DMS79 (cell line): ENCODE measurements around the gene PALS2.

Experiments
- DNase-seq: peaks from one replicate; lab custom pipeline; 2025; lab: John Stamatoyannopoulos, UW

The PALS2 gene

DNA sequence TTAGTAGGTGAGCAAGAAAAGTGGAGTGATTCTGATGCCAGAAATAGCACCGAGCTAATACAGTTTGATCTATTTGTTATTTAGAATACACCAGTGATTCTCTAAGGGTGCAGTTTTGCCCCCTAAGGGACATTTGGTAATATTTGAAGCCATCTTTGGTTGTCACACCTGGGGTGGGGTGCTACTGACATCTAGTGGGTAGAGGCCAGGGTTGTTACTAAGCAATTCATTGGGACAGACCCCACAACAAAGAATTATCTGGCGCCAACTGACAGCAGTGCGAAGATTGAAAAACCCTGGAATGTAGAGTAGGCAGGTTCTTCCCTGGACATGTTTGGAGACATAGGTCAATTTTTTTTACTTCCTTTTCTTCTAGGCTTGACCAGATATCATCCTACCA is 14.6 kb downstream of the PALS2 start:
- no peak for DNase-seq

DNA sequence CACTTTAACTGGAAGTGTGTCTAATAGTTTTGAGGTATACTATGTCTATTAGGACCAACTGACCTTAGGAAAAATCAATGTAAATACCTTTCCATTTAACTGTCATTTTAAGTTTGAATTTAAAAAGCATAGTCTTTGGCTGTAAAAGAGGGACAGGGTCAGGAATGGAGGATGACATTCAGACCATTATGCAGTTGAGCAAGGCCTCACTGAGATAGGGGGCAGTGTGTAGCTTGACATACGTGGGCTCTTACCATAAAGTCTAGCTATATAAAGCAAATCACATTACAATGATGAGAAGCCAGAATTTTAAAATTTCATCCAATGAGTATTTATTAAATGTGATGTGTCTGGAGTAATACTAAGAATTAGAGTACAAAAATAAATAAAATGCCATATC is 17.9 kb downstream of the PALS2 start:
- no peak for DNase-seq

DNA sequence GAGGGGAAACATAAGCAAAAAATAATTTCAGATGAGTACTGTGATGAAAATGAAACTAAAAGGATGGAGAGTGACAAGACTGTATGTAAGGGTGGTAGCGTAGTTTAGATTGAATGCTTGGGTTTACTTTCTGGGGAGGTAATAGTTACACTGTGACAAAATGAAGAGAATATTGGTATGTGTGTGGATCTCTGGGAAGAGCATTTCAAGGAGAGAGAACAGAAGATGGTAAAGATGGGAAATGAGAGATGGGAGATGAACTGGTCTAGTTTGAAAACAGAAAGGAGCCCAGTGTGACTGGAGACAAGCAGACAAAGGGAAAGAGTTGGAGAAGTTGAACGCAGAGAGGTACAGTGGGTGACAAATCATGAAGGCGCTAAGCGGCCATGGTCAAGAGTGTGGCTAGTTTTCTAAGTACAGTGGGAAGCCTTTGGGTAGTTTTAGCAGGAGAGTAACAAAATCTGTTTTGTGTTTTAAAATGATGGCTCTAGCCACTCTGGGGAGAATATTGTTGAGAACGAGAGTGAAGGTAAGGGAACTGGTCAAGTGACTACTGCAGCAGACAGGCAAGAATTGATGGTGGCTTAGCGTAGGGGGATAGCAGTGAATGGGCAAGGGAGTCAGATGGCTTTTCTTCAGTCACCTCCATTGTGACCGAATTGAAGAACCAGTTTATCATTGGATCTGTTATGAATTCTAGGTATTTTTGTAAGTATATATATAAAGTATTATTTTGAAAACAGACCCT is 22.6 kb downstream of the PALS2 start:
- no peak for DNase-seq

DNA sequence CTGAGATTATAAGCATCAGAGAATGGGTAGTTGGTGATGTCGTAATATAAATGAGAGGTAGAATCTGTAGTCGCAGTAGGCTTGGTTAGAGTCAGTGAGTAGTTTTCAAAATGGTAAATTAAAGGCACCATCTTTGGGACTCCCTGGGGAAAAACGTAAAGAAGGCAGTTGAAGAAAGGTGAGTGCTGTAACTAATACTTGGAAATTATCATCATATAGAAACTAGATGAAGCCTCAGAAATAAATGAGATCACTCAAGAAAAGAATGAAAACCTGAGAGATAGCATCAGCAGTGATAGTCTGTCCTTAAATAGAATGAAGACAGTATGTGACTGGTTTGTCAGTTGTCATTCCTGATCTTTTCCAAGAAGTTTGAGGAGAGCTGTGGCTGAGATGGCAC is 23.8 kb downstream of the PALS2 start:
- DNase-seq: no peak

DNA sequence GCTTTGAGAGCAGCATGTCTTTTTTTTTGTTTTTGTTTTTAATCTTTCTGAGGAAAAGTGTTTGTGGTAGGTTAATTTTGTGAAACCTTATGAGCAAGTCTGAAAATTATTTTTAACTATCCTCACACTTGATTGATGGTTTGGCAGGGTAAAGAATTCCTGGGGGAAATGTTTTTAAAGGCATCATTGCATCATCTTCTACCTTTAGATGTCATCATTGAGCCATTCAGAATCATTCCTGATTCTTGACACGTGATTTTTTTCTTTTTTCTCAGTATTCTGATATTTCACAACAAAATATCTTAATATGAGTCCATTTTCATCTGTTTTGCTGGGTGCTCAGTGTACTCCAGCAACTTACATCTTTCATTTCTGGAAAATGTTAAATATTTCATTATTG is 28.3 kb downstream of the PALS2 start:
- no peak for DNase-seq

DNA sequence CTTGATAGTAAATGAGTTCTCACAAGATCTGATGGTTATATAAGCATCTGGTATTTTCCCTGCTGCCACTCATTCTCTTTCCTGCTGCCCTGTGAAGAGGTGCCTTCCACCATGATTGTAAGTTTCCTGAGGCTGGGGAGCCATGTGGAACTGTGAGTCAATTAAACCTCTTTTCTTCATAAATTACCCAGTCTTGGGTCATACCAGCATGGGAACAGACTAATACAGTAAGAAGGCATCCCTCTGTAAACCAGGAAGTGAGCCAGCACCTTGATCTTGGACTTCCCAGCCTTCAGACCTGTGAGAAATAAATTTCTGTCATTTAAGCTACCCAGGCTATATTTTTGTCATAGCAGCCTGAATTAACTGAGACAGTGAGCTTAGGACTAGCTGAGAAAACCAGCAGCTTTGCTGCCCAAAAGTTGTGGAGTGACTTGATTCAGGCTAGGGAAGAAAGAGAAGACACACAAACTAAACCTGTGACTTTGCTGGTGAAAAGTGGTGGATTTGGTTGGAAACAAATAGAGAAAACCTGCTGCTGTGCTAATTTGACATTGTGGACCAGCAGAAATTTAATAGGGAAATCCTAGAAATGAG is 29.7 kb downstream of the PALS2 start:
- DNase-seq: no peak

DNA sequence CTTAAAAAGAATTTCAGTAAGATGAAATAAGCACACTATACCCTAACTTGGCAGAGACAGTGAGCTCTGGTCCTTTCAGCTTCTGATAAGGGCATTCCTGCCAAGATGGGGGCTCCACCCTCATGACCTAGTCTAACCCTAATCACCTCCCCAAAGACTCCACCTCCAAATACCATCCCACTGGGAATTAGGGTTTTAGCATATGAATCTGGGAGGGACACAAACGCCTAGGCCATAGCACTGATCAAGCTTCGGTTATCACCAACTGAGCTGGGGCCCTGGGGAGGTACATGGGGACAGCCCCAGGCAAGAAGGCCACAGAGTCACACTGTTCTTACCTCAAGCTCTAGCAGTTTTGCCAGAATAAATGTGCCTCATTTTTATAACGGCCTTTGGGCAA is 31.4 kb downstream of the PALS2 start:
- no peak for DNase-seq

DNA sequence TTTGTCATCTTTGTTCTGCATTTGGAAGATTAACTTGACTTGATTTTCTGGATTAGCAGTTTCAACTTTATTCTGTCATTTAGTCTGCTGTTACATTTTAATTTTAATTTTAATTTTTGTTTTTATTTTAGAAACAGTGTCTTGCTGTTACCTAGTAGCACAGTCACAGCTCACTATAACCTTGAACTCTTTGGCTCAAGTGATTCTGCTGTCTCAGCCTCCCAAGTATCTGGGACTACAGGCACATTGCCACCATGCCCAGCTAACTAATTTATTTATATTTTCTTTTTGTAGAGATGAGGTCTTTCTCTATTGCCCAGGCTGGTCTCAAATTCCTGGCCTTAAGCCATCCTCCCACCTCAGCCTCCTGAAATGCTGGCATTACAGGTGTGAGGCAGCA is 35.3 kb downstream of the PALS2 start:
- DNase-seq: no peak

DNA sequence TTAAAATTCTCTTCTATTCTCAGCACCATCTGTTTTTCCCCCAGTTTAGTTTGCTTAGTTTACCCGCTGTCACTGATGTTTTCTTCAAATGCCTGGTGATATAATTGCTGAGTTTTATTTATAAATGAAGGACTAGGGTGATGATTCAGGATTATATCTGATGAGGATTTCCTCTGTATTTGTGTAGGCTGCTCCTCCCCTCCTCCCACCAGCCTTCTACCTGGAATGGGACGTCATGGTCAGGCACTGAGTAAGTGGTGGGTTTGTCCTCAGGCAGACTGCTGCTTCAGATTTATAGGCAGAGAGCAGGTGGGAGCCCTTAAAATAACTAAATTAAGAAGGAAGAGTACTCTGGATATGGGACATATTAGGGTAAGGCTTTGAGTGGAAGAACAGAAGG is 35.8 kb downstream of the PALS2 start:
- no peak for DNase-seq

DNA sequence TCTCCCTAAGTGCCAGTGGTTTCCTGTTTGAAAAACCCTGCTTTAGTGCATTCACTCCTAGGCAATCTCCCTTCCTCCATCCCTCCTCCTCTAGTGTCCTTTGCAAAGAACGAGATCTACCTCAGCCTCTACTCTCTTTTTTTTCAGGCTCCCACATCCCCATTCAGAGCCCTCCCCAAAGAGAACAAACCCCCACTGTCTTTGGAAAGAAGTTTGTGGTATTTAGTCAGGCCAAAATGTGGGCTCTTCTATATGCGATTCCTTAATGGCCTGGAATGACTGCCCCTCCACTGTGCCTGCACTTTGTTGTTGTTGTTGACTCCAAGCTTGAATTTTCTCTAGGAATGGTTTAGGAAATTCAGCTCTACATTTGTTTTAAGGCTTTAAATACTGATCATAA is 36.3 kb downstream of the PALS2 start:
- DNase-seq: no peak

DNA sequence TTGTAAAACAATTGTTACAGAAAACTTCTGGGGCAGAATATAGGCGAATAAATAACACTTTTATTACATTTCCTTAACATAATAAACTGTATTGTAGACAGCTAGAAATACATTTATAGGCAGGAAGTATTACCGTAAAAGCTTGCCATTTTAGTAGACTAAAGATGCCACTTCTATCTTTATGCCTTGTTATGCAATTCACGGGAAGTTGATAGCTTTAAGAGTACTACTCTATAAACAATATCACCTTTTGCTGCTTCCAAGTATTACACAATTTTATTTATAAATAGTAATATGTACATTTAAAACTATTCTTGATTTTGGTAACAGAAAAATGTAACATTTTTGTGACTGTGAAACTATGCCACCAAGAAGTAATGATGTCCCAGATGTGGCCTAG is 37.9 kb downstream of the PALS2 start:
- DNase-seq: no peak

DNA sequence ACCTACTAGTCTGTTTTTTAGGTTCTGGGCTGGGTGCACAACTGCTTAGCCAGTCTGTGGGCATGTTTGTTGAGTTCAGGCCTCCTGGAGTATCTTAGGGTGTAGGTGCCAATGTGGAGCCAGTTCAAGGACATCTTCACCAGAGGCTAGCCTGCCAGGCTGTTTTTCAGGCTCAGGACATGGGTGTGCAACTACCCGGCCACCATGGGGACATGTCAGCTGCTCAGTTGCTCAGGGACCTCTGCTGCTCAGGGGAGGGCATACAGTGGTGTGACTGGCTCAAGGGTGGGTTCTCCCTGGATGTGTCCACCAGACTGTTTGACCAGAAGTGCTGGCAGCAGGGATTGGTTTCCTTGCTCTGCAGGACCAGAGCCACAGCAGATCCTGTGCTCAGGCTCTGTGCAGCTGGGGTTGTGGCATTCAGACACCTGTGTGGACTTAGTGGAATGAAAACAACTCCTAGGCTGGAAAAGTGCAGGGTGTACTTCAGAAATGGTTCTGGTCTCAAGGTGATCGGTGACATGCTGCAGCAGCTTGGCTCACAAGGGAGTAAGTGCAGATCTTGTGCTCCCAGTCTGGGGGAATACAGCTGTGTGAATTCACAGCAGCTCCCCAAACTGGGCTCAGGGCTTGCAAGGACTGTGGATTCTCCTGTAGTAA is 44.8 kb downstream of the PALS2 start:
- DNase-seq: no peak

DNA sequence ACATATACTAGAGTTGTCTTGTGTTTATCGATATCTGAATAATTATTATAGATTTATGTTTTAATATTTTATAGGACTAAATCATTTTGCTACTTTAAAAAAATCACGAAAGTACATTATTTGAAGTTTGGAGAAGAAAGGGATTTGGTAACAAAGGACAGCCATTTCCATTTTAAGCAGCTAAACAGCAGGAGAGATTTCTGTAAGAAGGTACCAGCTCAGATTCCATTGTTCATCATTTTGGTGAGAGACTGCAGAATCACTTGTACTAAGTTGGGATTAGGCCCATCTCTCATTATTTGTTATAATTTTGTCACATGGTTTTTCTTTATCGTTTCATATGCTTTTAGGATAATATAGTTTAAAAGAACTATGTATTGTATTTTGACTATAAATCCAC is 46.7 kb downstream of the PALS2 start:
- DNase-seq: no peak

DNA sequence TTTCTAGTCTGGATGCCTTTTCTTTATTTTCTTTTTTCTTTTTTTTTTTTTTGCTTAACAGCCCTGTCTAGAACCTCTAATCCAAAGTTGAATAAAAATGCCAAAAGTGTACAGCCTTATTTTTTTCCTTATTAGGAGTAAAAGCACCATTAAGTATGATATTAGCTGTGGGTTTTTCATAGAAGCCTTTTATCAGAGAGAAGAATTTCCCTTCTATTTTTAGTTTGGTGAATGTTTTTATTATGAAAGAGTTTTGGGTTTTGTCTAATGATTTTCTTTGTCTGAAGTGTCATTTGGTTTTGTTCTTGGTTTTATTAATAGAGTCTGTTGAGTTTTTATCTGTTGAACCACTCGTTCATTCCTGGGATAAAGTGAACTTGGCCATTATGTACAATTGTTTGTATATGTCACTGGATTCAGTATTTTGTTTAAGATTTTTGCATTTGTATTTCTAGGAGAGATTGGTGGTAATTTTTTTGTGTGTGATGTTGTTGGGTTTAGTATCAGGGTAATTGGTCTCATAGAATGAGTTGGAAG is 49.5 kb downstream of the PALS2 start:
- DNase-seq: no peak
